GM18519 (cell line): Measurements from ENCODE around the gene TGM4.

Experiments used
- ATAC-seq: cut with Tn5 transposase; IDR thresholded peaks from one replicate; pipeline ENCODE4 v1.9.1; 2021; ENCODE audit warnings: mild to moderate bottlenecking, moderate library complexity; ENCODE audit not compliant: unreplicated experiment, low FRiP score

The TGM4 gene

GRCh38 chr3:44877333-44877732 lies 2.9 kb downstream of the TGM4 start:
- ATAC-seq = no peak

DNA sequence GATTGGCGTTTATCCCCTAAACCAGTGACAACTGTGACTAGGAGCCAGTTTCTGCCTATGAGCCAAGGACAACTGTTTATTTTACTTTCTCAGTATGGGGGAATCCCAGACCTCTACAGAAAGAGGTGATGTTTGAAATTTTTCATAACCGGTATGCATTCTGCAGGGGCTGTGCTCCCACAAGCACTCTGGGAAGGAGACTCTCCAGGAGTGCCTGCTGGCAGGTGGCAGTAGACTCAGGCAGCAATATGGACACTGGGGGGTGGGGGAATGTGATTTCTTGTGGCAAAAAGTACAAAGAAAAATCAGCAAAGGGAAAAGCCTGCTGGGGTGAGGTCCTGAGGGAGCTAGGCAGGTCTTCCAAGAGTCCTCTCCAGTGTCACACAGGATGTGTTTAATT lies 5.9 kb downstream of the TGM4 start:
- no peak for ATAC-seq

- ATAC-seq = no peak
Observed at GRCh38 chr3:44883213-44883955, 9.0 kb downstream of the TGM4 start.

DNA sequence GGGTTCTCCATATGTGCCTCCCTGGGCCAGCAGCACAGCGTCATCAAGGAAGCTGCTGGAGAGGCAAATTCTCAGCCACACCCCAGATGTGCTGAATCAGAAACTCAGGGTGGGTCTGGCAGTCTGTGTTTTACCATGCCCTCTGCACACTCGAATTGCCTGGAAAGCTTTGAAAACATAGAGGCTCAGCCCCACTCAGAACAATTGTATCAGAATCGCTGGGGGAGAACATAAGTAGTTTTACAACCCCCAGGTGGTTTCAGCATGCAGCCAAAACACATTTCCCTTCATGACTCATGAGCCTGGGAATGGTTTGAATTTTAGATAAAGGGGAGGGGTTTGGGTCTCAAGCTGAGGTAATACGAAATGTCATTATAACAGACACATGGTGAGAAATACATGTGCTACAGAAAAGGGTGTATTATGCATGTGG lies 9.6 kb downstream of the TGM4 start:
- no peak for ATAC-seq

GRCh38 chr3:44885618-44886017 lies 11.2 kb downstream of the TGM4 start:
- no peak for ATAC-seq

GRCh38 chr3:44886561-44886960 lies 12.2 kb downstream of the TGM4 start:
- ATAC-seq = no peak

- no peak for ATAC-seq
Observed at GRCh38 chr3:44887101-44887500, 12.7 kb downstream of the TGM4 start.

GRCh38 chr3:44890258-44890657 lies 15.8 kb downstream of the TGM4 start:
- no peak for ATAC-seq

GRCh38 chr3:44890852-44891251 lies 16.4 kb downstream of the TGM4 start:
- ATAC-seq = no peak

GRCh38 chr3:44892689-44893088 lies 18.3 kb downstream of the TGM4 start:
- ATAC-seq = no peak

GRCh38 chr3:44893097-44893496 lies 18.7 kb downstream of the TGM4 start:
- ATAC-seq = no peak

GRCh38 chr3:44894485-44894884 lies 20.1 kb downstream of the TGM4 start:
- ATAC-seq = no peak

DNA sequence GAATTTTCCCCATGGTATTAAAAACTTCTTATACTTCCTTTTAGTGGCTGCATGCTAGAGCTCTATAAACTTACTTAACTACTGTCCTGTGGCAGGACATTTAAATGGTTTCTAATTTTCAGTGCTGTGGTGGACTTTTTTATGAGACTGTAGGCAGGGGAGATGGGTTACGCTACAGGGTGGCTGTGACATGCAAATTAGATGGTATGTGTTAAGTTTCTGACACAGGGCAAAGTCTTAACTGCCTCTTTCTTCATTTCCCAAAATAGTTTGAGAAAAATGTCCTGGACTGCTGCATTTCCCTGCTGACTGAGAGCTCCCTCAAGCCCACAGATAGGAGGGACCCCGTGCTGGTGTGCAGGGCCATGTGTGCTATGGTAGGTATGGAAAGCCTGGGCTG lies 22.0 kb downstream of the TGM4 start:
- no peak for ATAC-seq

DNA sequence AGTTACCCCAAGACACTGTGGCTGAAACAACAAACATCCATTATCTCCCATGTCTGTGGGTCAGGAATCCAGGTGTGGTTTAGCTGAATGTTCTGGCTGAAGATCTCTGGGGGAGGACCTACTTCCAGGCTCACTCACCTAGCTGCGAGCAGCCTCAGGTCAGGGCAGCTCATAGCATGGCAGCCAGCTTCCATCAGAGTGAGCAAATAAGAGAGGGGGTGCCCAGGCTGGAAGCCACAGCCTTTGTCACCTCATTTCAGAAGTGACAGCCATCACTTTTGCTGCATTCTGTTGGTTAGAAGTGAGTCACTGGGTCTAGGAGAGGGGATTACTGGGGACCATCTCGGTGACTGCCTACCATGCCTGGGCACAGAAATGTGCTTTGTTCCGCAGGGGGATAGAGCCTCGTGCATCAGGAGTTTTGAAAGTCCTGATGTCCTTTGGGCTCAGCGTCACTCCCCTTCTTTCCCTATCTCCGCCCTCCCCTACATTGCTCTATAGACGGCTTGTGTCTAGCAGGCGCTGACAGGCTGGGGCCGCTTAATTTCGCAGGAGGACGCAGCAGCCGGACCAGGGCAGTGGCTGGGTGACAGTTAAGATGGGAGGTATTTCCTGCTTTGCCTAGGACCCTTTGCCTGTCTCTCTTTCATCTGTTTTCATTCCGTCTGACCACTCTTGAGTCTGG lies 25.4 kb downstream of the TGM4 start:
- ATAC-seq = no peak

GRCh38 chr3:44902628-44903027 lies 28.2 kb downstream of the TGM4 start:
- no peak for ATAC-seq

- no peak for ATAC-seq
Observed at GRCh38 chr3:44903314-44903713, 28.9 kb downstream of the TGM4 start.

GRCh38 chr3:44903751-44904150 lies 29.3 kb downstream of the TGM4 start:
- no peak for ATAC-seq

DNA sequence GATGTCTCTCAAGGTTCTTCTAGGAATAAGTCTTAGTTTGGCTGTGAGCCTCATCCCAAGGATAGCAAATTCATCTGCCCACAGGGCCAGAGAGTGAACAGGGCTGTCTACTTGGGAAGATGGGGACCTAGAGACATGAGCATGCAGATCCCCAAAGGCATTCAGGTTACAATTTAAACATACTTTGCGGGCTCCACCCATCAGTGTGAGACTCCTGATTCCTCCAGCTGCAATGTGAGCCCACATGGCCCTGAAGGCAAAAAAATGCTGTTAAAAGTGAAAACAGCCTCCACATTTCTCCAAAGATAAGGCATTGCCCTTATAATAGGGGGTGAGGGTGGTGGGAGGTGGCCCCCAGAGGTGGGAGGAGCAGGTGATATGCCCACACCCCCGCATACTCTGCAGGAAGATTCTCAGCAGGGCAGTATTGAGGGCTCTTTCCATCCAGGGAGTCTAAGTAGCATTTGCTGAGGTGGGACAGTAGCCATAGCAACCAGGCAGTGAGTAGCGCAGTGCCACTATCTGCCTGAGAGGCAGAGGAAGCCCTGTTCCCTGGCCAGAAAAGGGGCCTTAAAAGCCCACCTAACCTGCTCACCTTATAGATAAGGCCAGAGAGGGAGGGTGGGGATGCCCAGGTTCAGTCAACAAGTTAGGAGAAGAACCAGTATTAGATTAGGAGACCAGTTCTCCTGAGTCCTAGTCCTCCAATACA lies 31.2 kb downstream of the TGM4 start:
- no peak for ATAC-seq

GRCh38 chr3:44906997-44907396 lies 32.6 kb downstream of the TGM4 start:
- ATAC-seq = no peak

DNA sequence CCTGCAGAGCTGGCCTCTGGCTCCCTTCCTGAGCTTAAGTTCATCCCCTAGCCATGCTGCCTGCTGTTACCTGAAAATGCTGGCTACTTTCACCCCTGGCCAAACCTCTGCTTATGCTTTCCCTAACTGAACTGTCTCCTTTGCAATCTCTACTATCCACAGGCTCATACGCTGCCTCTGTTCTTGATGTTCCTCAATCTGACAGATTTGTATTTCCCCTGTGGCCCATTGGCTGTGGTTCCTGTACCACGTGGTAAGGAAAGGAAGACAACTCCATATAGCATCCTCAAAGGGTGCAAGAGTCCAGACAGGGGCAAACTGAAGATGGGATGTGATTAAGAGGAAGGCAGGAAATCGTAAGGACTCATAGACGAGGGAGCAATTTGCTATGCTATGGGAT lies 33.2 kb downstream of the TGM4 start:
- no peak for ATAC-seq

DNA sequence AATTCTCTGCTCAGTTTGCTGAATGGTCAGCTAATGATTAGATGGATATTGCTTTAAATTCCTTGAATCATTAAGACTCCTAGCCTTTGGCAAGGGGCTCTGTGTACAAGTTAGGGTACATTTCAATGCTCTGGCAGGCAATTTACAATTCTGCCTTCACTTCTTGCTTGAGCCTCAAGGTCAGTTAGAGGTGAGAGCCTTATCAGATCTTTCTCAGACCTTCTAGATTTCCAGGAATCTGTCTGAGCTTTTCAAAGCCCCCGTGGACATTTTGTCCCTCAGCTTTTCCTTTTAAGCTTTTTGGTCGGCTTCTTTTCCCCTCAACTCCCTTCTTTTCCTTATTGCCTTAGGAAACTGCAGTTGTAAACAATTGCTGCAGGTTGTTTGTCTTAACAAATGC lies 34.7 kb downstream of the TGM4 start:
- ATAC-seq = no peak

GRCh38 chr3:44910693-44911092 lies 36.3 kb downstream of the TGM4 start:
- no peak for ATAC-seq
